ENCODE measurements around the gene SIGLEC12.

SIGLEC12 gene

DNA sequence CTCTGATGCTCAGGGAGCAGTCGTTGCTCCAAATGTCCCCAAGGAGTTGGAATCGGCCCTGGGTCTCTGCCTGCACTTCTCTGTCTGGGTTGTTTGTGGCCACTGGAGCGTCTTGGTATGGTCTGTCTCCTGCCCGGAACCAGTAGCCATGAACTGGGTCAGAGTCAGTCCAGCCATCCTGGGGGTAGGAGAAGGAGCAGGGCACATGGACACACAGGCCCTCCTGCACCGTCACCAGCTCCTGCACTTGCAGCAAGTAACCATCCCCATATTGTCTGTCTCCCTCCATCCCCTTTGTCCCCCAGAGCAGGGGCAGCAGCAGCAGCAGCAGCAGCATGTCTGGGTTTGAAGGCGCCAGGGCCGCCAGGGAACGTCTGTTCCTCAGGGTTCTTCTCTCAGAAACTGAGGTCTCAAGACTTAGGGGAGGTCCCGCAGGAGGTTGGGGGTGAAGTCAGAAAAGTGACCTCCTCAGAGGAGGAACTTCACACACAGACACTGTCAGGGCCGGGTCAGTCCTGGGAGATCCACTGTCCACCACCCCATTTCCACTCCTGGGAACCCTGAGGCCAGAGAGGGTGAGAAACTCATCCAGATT lies 43.5 kb downstream of the SIGLEC12 start, which contains the start of gene SIGLEC8:
Gene SIGLEC8, minus strand, starts transcription at position 404 of the 595 bp plus-strand sequence. Its CDS starts 67 bp downstream, at position 337.
- no peaks in the 10 kb centered on the region for H3K79me2 ChIP-seq (ENCODE audit: insufficient read depth, low read length)
- H3K9me3 ChIP-seq (ENCODE audit: insufficient read depth, low read length, severe bottlenecking), result no peaks in the 10 kb centered on the region
- H3K36me3 ChIP-seq (ENCODE audit: insufficient read depth, low read length), result no peaks in the 10 kb centered on the region
- no peak for ATAC-seq (ENCODE audit: insufficient read depth, low read depth)
- no peak for DNase-seq
- H2AFZ ChIP-seq (ENCODE audit: low read depth, low read length), result no peak within 1 kb of the TSS
- no peak within 1 kb of the TSS for H3K4me3 ChIP-seq (ENCODE audit: low read depth in 1 of 2, low read length in 2 of 2)
- H3K4me1 ChIP-seq (ENCODE audit: insufficient read depth, low read length), result no peaks in the 10 kb centered on the region
- no peaks in the 10 kb centered on the region for H4K20me1 ChIP-seq (ENCODE audit: insufficient read depth, low read length)
- H3K4me2 ChIP-seq (ENCODE audit: insufficient read depth, low read length), result no peak within 1 kb of the TSS
- no peak within 1 kb of the TSS for H3K9ac ChIP-seq (ENCODE audit: low read depth, low read length)
- H3K27me3 ChIP-seq (ENCODE audit: insufficient read depth, low read length, poor library complexity), result no peaks in the 10 kb centered on the region
- H3K27ac ChIP-seq (ENCODE audit: low read length), result no peak within 1 kb of the TSS
- TF ChIP-seq EZH2 (IDR thresholded peaks at IDR 0.05; ENCODE audit: borderline replicate concordance, low read depth, low read length, severe bottlenecking), result no peak
- TF ChIP-seq, protein P1, sequence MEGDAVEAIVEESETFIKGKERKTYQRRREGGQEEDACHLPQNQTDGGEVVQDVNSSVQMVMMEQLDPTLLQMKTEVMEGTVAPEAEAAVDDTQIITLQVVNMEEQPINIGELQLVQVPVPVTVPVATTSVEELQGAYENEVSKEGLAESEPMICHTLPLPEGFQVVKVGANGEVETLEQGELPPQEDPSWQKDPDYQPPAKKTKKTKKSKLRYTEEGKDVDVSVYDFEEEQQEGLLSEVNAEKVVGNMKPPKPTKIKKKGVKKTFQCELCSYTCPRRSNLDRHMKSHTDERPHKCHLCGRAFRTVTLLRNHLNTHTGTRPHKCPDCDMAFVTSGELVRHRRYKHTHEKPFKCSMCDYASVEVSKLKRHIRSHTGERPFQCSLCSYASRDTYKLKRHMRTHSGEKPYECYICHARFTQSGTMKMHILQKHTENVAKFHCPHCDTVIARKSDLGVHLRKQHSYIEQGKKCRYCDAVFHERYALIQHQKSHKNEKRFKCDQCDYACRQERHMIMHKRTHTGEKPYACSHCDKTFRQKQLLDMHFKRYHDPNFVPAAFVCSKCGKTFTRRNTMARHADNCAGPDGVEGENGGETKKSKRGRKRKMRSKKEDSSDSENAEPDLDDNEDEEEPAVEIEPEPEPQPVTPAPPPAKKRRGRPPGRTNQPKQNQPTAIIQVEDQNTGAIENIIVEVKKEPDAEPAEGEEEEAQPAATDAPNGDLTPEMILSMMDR (IDR thresholded peaks at IDR 0.05; ENCODE audit: borderline replicate concordance, extremely low read depth, low read length, poor library complexity, severe bottlenecking), result no peak

DNA sequence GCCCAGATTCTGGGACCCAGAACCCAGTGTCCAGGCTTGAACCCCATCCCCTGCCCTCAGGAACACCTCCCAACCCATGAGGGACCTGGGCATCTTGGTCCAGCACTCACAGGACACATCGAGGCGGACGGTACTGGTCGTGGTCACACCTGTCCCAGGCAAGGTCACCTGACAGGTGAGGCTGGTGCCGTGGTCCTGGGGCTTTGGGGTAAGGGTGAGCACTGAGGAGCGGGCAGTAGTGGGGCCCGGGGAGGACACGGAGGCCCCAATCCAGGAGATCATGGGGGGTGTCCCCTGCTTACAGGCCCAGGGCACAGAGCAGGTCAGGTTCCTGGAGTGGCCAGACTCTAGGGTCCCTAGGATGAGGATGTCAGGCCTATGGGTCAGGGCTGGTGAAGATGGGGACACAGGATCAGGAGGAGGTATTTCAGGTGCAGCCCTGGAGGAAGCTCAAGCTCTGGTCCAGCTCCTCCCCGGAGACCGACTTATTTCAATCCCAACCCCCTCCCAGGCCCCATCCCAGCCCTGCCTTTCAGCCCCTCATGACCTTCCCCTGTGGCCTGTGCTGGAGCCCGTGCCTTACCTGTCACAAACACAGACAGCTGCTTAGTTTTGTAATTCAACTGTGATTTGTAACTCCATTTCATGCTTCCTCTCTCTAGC lies 44.1 kb downstream of the SIGLEC12 start:
- Histone ChIP-seq H3K4me2 (ENCODE audit: insufficient read depth, low read length) (no peak overlapping the region), H3K27me3 (ENCODE audit: insufficient read depth, low read length, poor library complexity) (no peaks in the 10 kb centered on the region), H3K79me2 (ENCODE audit: insufficient read depth, low read length) (no peaks in the 10 kb centered on the region), H3K27ac (ENCODE audit: low read length) (no peak overlapping the region), H2AFZ (ENCODE audit: low read depth, low read length) (no peak overlapping the region), H3K4me1 (ENCODE audit: insufficient read depth, low read length) (no peaks in the 10 kb centered on the region), H4K20me1 (ENCODE audit: insufficient read depth, low read length) (no peaks in the 10 kb centered on the region), H3K9ac (ENCODE audit: low read depth, low read length) (no peak overlapping the region), H3K36me3 (ENCODE audit: insufficient read depth, low read length) (no peaks in the 10 kb centered on the region), H3K4me3 (ENCODE audit: low read depth in 1 of 2, low read length in 2 of 2) (no peak overlapping the region), H3K9me3 (ENCODE audit: insufficient read depth, low read length, severe bottlenecking) (no peaks in the 10 kb centered on the region)
- no peak for ATAC-seq (ENCODE audit: insufficient read depth, low read depth)
- no peak for DNase-seq
- no peak for TF ChIP-seq EZH2 (IDR thresholded peaks at IDR 0.05; ENCODE audit: borderline replicate concordance, low read depth, low read length, severe bottlenecking)
- TF ChIP-seq, protein P1 (IDR thresholded peaks at IDR 0.05; ENCODE audit: borderline replicate concordance, extremely low read depth, low read length, poor library complexity, severe bottlenecking), result no peak

DNA sequence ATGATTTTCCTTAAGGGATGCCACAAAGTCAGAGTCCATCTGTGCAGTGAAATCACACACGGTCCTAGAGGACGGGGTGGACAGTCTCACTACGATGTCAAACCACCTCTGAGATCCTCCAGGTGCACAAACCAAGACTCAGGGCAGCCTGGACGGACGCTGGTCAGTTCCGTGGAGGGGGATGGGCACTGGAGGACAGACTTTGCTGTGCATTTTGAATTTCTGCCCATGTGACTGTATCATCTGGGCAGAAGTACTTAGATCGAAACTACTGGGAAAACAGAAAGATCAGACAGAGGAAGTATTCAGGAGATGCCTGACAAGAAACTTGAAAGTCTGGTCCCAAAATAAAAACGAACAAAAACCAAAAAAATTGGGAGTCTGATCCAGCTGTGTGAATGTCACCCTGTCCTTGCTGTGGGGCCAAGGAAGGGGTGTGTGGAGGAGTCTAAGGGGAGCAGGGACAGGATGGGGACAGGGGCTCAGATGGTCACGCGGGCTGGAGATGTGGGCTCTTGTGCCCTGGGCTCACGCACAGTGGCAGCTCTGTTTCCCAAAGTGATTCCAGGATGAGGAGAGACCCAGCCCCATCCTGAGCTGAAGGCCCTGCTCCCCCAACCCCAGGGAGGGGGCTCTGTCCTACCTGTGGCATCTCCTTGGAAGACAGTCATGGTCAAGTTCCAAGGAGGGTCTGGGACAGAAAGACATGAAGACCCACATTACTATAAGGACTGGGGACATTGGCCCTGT lies 44.9 kb downstream of the SIGLEC12 start:
- Histone ChIP-seq H3K79me2 (ENCODE audit: insufficient read depth, low read length) (no peaks in the 10 kb centered on the region), H3K27ac (ENCODE audit: low read length) (no peak overlapping the region), H3K9ac (ENCODE audit: low read depth, low read length) (no peak overlapping the region), H3K4me3 (ENCODE audit: low read depth in 1 of 2, low read length in 2 of 2) (no peak overlapping the region), H3K9me3 (ENCODE audit: insufficient read depth, low read length, severe bottlenecking) (no peaks in the 10 kb centered on the region), H3K4me2 (ENCODE audit: insufficient read depth, low read length) (no peak overlapping the region), H2AFZ (ENCODE audit: low read depth, low read length) (no peak overlapping the region), H3K27me3 (ENCODE audit: insufficient read depth, low read length, poor library complexity) (no peaks in the 10 kb centered on the region), H3K36me3 (ENCODE audit: insufficient read depth, low read length) (no peaks in the 10 kb centered on the region), H4K20me1 (ENCODE audit: insufficient read depth, low read length) (no peaks in the 10 kb centered on the region), H3K4me1 (ENCODE audit: insufficient read depth, low read length) (no peaks in the 10 kb centered on the region)
- no peak for DNase-seq
- no peak for ATAC-seq (ENCODE audit: insufficient read depth, low read depth)
- TF ChIP-seq EZH2 (IDR thresholded peaks at IDR 0.05; ENCODE audit: borderline replicate concordance, low read depth, low read length, severe bottlenecking), result no peak
- TF ChIP-seq, protein P1 (IDR thresholded peaks at IDR 0.05; ENCODE audit: borderline replicate concordance, extremely low read depth, low read length, poor library complexity, severe bottlenecking), result no peak
